ENCODE results near the gene CAMK2B.

Gene CAMK2B

GRCh38 chr7:44315301-44315903 is 10.0 kb downstream of the CAMK2B start:
- H3K4me3 ChIP-seq (ENCODE audit: low read depth, low read length), result no peak overlapping the region
- no peak for TF ChIP-seq CTCF (IDR thresholded peaks at IDR 0.05; ENCODE audit: low read depth, low read length)

DNA sequence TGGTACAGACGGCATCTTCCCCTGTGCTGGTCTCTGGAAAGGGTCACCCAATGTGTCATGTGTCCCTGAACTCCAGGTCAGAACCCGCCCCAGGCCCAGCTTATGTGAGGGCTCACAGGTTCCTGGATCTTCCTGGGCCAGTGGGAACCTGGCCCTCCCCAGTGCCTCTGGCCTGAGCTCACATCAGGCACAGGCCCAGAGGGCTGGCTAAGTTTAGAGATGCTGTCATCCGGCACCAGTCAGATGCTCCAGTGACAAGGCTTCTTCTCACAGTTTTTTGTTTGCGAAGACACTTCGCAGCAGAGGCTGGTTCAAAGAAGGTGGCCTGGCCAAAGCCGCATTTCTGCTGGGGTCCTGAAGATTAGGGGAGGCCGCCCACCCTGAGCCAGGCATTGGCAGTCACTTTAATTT is 11.8 kb downstream of the CAMK2B start:
- TF ChIP-seq CTCF (IDR thresholded peaks at IDR 0.05; ENCODE audit: low read depth, low read length), result no peak
- no peak overlapping the region for H3K4me3 ChIP-seq (ENCODE audit: low read depth, low read length)

DNA sequence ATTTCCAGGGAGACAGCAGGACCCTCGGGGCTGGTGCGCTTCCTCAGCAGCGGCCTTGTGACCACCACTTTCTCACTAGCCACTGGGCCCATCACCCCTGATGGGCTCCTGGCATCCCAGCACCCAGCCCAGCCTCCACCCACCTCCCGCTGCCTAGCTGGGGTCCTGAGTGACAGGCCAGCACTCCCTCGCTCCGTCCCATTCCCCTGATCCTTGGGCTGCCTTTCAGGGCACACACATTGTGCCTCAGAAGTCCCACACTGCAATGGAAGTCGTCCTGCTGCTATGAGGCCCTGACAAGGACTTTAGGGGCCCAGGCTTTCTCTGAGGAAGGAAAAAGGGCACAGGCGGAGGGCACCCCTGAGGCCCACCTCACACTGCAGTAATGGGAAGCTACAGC is 12.4 kb downstream of the CAMK2B start:
- no peak overlapping the region for H3K4me3 ChIP-seq (ENCODE audit: low read depth, low read length)
- no peak for TF ChIP-seq CTCF (IDR thresholded peaks at IDR 0.05; ENCODE audit: low read depth, low read length)

DNA sequence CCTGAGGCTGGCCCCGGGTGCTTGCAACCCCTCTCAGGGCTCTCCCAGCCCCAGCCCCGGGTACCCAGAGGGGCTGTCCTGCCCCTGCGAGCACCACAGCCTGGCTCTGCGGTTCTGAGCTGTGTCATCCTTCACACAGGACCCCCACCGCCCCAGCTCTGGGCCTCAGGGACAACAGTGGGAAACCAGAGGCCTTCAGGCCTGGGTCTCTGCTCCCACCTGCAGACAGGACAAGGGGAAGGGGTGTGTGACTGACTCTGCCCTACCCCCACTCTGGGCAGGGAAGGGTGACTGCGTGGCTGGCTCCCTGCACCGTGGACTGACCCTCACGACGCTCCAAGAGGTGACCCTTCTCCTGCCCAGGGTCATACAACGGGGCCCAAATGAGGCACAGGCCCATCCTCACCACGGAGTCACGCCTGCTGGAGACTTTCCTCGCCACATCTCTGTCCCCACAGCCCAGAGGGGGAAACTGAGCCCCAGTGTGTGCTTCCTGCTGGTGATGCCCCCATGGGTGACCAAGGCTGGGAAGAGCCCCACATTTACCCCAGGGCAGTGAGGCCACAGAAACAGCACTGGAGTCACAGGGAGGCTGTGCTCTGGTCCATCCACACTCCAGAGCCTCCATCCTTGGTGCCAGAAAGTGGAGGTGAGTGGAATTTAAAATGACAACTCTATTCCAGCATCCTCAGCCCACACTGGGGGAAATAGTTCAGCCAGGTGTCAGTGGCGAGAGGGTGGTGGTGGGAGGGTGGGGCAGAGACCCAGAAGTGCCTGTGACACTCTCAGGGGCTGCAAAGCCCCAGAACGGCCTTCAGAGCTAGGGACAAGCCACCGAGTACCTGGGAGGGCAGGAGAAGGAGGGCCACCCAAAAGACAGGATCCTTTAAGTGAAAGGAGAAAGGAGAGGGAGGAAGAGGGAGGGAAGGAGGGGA is 13.6 kb downstream of the CAMK2B start:
- H3K4me3 ChIP-seq (ENCODE audit: low read depth, low read length), result no peak overlapping the region
- TF ChIP-seq CTCF (IDR thresholded peaks at IDR 0.05; ENCODE audit: low read depth, low read length), result no peak

GRCh38 chr7:44310221-44310848 is 15.1 kb downstream of the CAMK2B start:
- no peak overlapping the region for H3K4me3 ChIP-seq (ENCODE audit: low read depth, low read length)
- no peak for TF ChIP-seq CTCF (IDR thresholded peaks at IDR 0.05; ENCODE audit: low read depth, low read length)

- H3K4me3 ChIP-seq (ENCODE audit: low read depth, low read length), result peak overlapping the region; percentile 41
- no peak for TF ChIP-seq CTCF (IDR thresholded peaks at IDR 0.05; ENCODE audit: low read depth, low read length)
These were observed 15.9 kb downstream of the CAMK2B start for GRCh38 chr7:44309271-44310091.

All from WI38 (cell line).